Thyroid gland (tissue), 4 donors: Measurements from ENCODE around the gene CYP2A6.
"Not testable (repeated sequence)": the region's sequence is repeated elsewhere in the genome, so short reads cannot be mapped to it uniquely, and the experiment has no call there.

ENCODE experiments used
- POLR2A ChIP-seq, 2 donors: fragments of 450-650 bp; IDR thresholded peaks; one replicate each; pipeline ENCODE4 v1.6.1; 2017; ENCODE audit warnings: antibody characterized with exemption in 2 of 2, mild to moderate bottlenecking in 2 of 2, moderate library complexity in 1 of 2
- TF ChIP-seq, protein P1 (sequence below), 6 experiments: fragments of 200-600 bp in 3 of 6; fragments of 450-650 bp in 3 of 6; sonication (generic) in 3 of 6; IDR thresholded peaks; one replicate each; pipeline ENCODE4 v1.5.1; 2016 to 2019; ENCODE audit warnings: antibody characterized with exemption in 6 of 6, mild to moderate bottlenecking in 2 of 6, inconsistent platforms in 1 of 6, moderate library complexity in 1 of 6

DNA sequence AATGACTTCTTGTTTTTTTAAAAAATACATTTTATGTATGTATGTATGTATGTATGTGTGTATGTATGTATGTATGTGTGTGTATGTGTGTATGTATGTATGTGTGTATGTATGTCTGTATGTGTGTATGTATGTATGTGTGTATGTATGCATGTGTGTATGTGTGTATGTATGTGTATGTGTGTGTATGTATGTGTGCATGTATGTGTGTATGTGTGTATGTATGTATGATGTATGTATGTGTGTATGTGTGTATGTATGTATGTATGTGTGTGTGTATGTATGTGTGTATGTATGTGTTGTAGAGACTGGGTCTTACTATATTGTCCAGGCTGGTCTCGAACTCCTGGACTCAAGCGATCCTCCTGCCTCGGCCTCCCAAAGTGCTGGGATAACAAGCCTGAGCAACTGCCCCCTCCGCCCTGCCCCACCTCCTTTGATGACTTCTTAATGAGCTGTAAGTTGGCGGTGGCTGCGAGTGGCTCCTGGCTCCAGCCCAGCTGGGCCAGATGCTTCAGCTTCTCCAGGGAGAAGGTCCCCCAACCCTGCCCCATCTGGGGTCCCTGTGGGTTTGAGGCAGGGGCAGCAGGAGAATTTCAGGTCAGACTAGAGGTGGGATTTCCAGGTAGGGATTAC, 24.7 kb downstream of the CYP2A6 start:
- TF ChIP-seq, protein P1, sequence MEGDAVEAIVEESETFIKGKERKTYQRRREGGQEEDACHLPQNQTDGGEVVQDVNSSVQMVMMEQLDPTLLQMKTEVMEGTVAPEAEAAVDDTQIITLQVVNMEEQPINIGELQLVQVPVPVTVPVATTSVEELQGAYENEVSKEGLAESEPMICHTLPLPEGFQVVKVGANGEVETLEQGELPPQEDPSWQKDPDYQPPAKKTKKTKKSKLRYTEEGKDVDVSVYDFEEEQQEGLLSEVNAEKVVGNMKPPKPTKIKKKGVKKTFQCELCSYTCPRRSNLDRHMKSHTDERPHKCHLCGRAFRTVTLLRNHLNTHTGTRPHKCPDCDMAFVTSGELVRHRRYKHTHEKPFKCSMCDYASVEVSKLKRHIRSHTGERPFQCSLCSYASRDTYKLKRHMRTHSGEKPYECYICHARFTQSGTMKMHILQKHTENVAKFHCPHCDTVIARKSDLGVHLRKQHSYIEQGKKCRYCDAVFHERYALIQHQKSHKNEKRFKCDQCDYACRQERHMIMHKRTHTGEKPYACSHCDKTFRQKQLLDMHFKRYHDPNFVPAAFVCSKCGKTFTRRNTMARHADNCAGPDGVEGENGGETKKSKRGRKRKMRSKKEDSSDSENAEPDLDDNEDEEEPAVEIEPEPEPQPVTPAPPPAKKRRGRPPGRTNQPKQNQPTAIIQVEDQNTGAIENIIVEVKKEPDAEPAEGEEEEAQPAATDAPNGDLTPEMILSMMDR (IDR thresholded peaks at IDR 0.05) = not testable (repeated sequence)
- not testable (repeated sequence) for TF ChIP-seq POLR2A (IDR thresholded peaks at IDR 0.05)
